HG03565 (cell line): ENCODE data around the gene MOB3A.

Experiments used
- ATAC-seq: cut with Tn5 transposase; IDR thresholded peaks from one replicate; pipeline ENCODE4 v1.9.1; 2021; ENCODE audit warnings: mild to moderate bottlenecking, moderate library complexity; ENCODE audit not compliant: unreplicated experiment

Gene MOB3A

GRCh38 chr19:2083174-2083854 is 12.8 kb downstream of the MOB3A start:
- no peak for ATAC-seq

DNA sequence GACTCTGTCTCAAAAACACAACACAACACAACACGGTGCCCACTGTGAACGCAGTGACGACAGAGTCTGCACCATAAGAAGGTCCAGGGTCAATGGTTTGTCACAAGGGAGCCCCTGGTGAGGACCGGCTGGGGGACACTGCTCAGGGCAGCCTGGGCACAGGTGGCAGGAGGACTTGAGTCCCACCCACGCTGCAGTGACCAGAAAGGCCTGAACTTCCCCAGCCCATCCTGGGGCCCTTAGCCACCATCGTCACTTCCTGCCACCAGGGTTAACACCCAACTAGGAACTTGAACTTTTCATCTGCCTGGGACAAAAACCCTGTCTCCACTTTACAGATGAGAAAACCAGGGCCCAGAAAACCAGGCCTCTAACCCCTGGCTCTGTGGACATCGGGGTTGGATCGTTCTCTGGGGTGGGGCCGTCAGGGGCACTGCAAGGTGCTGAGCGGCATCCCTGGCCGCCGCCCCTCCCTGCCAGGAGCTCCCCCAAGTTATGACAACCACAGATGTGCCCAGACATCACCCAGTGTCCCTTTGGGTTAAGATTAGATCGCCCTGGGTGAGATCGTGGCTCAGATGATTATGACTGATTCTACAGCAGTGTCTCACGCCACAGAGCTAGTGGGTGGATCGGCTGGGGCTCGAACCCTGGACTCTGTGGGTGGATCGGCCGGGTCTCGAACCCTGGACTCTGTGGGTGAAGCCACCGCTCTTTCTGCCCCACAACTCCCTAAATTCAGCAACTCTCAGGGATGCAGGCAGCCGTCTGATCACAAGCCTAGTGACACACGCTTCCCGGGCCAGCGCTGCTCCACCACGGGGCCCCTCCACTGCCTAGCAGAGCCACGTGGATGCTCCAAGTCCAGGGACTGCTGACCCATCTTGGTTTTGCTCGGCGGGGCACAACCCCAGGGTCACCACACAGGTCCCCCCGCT is 14.0 kb downstream of the MOB3A start:
- no peak for ATAC-seq

GRCh38 chr19:2080336-2080988 is 15.7 kb downstream of the MOB3A start:
- ATAC-seq, result no peak

DNA sequence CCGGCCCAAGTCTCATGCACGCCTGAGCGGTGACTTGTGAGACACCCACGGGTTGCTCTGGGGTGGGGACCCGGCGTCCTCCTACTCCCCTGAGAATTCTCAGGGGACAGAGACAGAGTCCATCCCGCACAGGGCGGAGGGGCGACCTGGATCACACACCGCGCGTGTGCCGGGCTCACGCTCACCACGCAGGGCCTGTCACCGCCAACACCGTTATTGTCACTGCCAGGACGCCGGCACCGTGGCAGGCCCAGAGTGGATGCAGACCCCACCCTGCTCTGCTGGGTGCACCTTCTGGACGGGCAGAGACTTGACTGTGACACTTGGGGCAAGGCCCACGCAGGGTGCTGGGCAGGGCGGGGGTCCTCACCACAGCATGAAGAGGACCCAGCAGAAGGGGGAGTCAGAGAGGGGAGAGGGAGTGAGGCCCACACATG is 16.2 kb downstream of the MOB3A start:
- ATAC-seq, result no peak

DNA sequence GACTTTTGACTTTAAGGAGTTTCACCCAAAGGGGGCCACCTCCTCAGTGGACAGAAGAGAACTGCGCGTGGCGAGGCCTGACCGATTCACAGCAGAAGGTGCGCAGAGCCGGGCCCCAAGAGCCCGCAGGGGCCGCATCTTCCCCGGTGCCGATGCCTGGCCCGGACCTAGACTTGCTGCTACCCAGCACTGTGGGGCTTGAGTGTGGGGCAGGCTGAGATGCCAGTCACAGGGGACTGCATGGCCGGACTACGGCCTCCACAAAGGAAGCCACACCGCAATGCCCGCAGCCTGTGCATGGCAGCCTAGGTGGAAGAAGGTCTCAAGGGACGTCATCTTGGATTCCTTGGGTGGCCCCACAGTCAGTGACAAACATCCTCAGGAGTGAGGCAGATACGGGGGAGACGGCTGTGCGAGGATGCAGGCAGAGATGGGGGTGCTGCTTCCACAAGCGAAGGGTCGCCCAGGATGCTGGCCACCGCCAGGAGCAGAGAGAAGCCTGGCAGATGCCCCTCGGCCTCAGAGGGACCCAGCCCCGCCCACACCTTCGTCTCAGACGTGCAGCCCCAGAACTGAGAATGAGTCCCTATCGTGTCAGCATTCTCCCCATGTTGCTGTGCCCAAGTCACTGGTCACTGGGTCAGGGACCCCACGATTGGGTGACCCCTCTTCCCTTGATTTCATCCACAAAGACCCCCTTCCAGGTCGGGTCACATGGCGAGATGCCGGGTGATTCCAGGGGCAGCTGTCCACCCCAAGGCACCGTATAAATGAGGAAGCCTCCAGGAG is 16.9 kb downstream of the MOB3A start:
- no peak for ATAC-seq

GRCh38 chr19:2077833-2078619 is 18.1 kb downstream of the MOB3A start:
- ATAC-seq, result no peak

DNA sequence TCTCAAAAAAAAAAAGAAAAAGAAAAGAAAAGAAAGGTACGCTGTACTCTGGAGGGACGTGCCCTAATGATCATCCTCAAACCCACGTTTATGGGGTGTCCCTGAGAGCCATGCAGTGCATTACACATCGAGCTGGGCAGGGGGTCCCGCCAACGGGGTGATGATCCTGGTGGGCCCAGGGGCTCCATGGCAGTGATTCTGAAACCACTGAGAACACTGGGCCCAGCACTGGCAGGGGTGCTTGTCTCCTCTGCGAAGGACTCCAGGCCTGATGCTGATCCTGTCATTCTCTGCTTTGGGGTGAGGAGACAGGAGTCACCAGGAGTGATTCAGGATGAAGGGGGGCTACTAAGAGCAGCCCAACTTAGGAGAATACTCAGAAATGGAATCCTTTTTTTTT is 18.7 kb downstream of the MOB3A start:
- ATAC-seq, result no peak

GRCh38 chr19:2076526-2076944 is 19.6 kb downstream of the MOB3A start:
- no peak for ATAC-seq

- no peak for ATAC-seq
Measured at GRCh38 chr19:2072757-2073551, 23.2 kb downstream of the MOB3A start.

GRCh38 chr19:2070986-2071673 is 25.0 kb downstream of the MOB3A start:
- ATAC-seq, result no peak

DNA sequence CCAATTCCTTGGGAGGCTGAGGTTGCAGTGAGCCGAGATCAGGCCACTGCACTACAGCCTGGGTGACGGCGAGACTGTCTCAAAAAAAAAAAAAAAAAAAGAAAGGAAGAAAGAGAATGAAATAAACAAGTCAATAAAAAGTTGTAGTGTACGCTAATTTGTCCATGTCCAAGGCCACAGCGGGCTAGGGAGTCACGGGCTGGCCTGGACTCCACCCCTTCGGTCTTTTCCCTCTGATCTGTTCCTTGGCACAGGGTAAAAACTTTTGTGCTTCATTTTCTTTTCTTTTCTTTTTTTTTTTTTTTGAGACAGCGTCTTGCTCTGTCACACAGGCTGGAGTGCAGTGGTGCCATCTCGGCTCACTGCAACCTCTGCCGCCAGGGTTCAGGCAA is 25.7 kb downstream of the MOB3A start:
- no peak for ATAC-seq

DNA sequence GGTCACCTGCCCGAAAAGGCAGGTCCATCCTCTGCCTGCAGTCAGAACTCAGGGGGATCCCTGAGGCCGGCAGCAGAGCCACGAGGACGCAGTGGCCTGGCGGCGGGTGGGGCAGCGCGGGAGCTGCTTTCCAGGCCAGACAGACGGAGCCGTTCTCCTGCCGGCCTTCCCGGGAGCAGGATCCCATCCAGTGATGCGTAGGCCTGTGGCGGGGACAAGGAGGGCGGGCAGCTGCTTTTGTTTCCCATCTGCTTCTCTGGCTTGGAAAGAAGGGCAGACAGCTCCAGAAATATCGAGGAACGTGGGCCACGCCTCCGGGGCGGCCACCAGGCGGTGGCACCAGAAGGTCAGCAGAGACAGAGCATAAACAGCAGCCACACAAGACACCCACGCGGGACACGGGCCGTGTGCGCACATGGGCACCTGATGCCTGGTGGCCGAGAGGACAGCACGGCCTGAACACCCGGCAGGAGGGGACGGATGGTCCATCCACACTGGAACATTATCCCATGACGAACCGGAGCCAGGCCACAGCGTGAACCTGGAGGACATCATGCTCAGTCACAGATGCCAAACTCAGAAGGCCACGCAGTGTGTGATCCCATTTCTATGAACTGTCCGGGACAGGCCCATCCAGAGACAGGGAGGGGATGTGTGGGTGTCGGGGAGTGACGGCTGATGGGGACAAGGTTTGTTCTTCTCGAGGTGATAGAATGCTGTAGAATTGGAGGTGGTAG is 31.2 kb downstream of the MOB3A start:
- no peak for ATAC-seq

DNA sequence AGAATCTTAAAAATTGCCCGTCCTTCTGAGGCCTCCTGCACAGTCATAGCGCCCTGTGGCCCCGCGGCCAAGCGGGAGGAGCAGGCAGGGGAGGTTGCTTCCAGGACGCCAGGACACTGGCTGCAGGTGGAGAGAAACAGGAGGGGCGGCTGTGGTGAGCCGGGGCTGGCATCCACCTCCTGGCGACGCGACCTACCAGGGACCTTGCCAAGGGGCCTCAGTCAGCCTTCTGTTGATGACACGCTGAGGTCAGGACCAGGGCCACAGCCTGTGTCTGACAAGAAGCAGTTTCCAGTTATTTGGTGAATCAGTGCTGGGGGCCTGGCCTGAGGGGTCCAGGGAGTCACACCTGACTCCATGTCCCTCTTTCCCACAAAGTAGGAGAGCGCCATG is 31.7 kb downstream of the MOB3A start:
- no peak for ATAC-seq

GRCh38 chr19:2063824-2064223 is 32.3 kb downstream of the MOB3A start:
- no peak for ATAC-seq

GRCh38 chr19:2062770-2063169 is 33.4 kb downstream of the MOB3A start:
- ATAC-seq, result no peak

GRCh38 chr19:2062389-2062729 is 33.8 kb downstream of the MOB3A start:
- no peak for ATAC-seq

- ATAC-seq, result peak; percentile 71
Measured at GRCh38 chr19:2061495-2062388, 34.4 kb downstream of the MOB3A start.
